ENCODE measurements around the gene CHRNA1.

DNA sequence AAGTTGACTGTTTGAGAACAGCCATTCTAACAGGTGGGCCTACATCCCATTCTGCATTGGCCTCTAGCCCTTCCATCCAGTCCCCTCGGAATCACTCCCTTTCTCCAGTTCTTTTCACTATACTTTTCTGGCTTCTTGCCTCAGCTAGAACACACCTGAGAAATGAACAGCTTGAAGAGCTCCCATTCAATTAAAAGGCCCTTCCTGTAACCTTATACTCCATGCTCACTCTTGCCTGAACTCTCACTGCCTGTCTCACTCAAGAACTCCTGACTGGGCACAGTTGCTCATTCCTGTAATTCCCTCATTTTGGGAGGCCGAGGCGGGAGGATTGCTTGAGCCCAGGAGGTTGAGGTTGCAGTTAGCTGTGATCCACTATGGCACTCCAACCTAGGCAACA is 23.6 kb downstream of the CHRNA1 start:
- TF ChIP-seq, protein P1, sequence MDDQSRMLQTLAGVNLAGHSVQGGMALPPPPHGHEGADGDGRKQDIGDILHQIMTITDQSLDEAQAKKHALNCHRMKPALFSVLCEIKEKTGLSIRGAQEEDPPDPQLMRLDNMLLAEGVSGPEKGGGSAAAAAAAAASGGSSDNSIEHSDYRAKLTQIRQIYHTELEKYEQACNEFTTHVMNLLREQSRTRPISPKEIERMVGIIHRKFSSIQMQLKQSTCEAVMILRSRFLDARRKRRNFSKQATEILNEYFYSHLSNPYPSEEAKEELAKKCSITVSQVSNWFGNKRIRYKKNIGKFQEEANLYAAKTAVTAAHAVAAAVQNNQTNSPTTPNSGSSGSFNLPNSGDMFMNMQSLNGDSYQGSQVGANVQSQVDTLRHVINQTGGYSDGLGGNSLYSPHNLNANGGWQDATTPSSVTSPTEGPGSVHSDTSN (CRISPR knock-in tag; IDR thresholded peaks at IDR 0.05; ENCODE audit: borderline replicate concordance), result no peak
- no peak for TF ChIP-seq ZNF274 (CRISPR knock-in tag; IDR thresholded peaks at IDR 0.05)
- TF ChIP-seq, protein P2, sequence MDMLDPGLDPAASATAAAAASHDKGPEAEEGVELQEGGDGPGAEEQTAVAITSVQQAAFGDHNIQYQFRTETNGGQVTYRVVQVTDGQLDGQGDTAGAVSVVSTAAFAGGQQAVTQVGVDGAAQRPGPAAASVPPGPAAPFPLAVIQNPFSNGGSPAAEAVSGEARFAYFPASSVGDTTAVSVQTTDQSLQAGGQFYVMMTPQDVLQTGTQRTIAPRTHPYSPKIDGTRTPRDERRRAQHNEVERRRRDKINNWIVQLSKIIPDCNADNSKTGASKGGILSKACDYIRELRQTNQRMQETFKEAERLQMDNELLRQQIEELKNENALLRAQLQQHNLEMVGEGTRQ (IDR thresholded peaks at IDR 0.05; ENCODE audit: low read depth, low read length), result no peak
- TF ChIP-seq, protein P2 (CRISPR knock-in tag; IDR thresholded peaks at IDR 0.05; ENCODE audit: borderline replicate concordance), result no peak
- no peak for TF ChIP-seq POLR2AphosphoS5 (IDR thresholded peaks at IDR 0.05; ENCODE audit: low read depth, low read length)
- TF ChIP-seq ZNF121 (CRISPR knock-in tag; IDR thresholded peaks at IDR 0.05), result no peak
